ENCODE measurements around the gene TOP3A. TPM values are rescaled to one million over a fixed set of nuclear protein-coding genes. Genes with fewer than 3 reads are reported as not detected.

The TOP3A gene
- total RNA-seq, 1 experiment from 2014 or later = 19.0 TPM

- Histone ChIP-seq H3K36me3 (ENCODE audit: insufficient read depth, low read length) (no peaks in the 10 kb centered on the region; the same call in 1 of the 2 replicates), H4K20me1 (ENCODE audit: insufficient read depth, low read depth, low read length) (peaks cover 14% of the 10 kb centered on the region; the same call in 1 of the 2 replicates), H3K9ac (ENCODE audit: low read length) (no peak overlapping the region), H3K79me2 (ENCODE audit: low read length) (peaks cover 43% of the 10 kb centered on the region), H3K27me3 (ENCODE audit: low read length) (no peaks in the 10 kb centered on the region), H2AFZ (ENCODE audit: low read length) (no peak overlapping the region), H3K9me2 (replicated peaks; ENCODE audit: insufficient read depth, low read length) (no peaks in the 10 kb centered on the region), H3K4me1 (ENCODE audit: low read length) (peaks cover 39% of the 10 kb centered on the region), H3K9me3 (ENCODE audit: low read length) (no peaks in the 10 kb centered on the region), H3K27ac (ENCODE audit: low read length) (no peak overlapping the region), H3K4me3 (ENCODE audit: low read length) (no peak overlapping the region), H3K4me2 (ENCODE audit: low read depth, low read length, poor library complexity, severe bottlenecking) (no peak overlapping the region)
- no peak for DNase-seq
Measured at GRCh38 chr17:18321309-18321708, 6.5 kb upstream of the TOP3A start.

GRCh38 chr17:18320301-18320700 is 5.5 kb upstream of the TOP3A start:
- H3K4me1 ChIP-seq (ENCODE audit: low read length) = peaks cover 40% of the 10 kb centered on the region
- peaks cover 11% of the 10 kb centered on the region; the same call in 1 of the 2 replicates for H4K20me1 ChIP-seq (ENCODE audit: insufficient read depth, low read depth, low read length)
- no peak for DNase-seq
- H3K9ac ChIP-seq (ENCODE audit: low read length) = no peak overlapping the region
- peaks cover 53% of the 10 kb centered on the region for H3K79me2 ChIP-seq (ENCODE audit: low read length)
- no peak overlapping the region for H3K4me3 ChIP-seq (ENCODE audit: low read length)
- no peak overlapping the region for H3K4me2 ChIP-seq (ENCODE audit: low read depth, low read length, poor library complexity, severe bottlenecking)
- no peaks in the 10 kb centered on the region for H3K9me3 ChIP-seq (ENCODE audit: low read length)
- no peaks in the 10 kb centered on the region; the same call in 1 of the 2 replicates for H3K36me3 ChIP-seq (ENCODE audit: insufficient read depth, low read length)
- H3K27me3 ChIP-seq (ENCODE audit: low read length) = no peaks in the 10 kb centered on the region
- no peaks in the 10 kb centered on the region for H3K9me2 ChIP-seq (replicated peaks; ENCODE audit: insufficient read depth, low read length)
- no peak overlapping the region for H2AFZ ChIP-seq (ENCODE audit: low read length)
- H3K27ac ChIP-seq (ENCODE audit: low read length) = no peak overlapping the region

- peak; percentile 57 for DNase-seq
- Histone ChIP-seq H3K9ac (ENCODE audit: low read length) (no peak overlapping the region), H2AFZ (ENCODE audit: low read length) (no peak overlapping the region), H3K4me1 (ENCODE audit: low read length) (peaks cover 35% of the 10 kb centered on the region), H3K4me2 (ENCODE audit: low read depth, low read length, poor library complexity, severe bottlenecking) (no peak overlapping the region), H3K9me3 (ENCODE audit: low read length) (no peaks in the 10 kb centered on the region), H3K4me3 (ENCODE audit: low read length) (no peak overlapping the region), H3K36me3 (ENCODE audit: insufficient read depth, low read length) (no peaks in the 10 kb centered on the region; the same call in 1 of the 2 replicates), H3K79me2 (ENCODE audit: low read length) (peaks cover 55% of the 10 kb centered on the region), H3K27me3 (ENCODE audit: low read length) (no peaks in the 10 kb centered on the region), H3K9me2 (replicated peaks; ENCODE audit: insufficient read depth, low read length) (no peaks in the 10 kb centered on the region), H3K27ac (ENCODE audit: low read length) (no peak overlapping the region), H4K20me1 (ENCODE audit: insufficient read depth, low read depth, low read length) (peaks cover 11% of the 10 kb centered on the region; the same call in 1 of the 2 replicates)
Measured at GRCh38 chr17:18319604-18320256, 4.9 kb upstream of the TOP3A start.

- H3K79me2 ChIP-seq (ENCODE audit: low read length) = peaks cover 63% of the 10 kb centered on the region
- no peaks in the 10 kb centered on the region; the same call in 1 of the 2 replicates for H3K36me3 ChIP-seq (ENCODE audit: insufficient read depth, low read length)
- DNase-seq = no peak
- peak overlapping the region; percentile 5; the same call in 1 of the 2 replicates for H3K4me3 ChIP-seq (ENCODE audit: low read length)
- no peaks in the 10 kb centered on the region for H3K9me2 ChIP-seq (replicated peaks; ENCODE audit: insufficient read depth, low read length)
- no peak overlapping the region for H3K27ac ChIP-seq (ENCODE audit: low read length)
- H3K9ac ChIP-seq (ENCODE audit: low read length) = no peak overlapping the region
- peaks cover 11% of the 10 kb centered on the region; the same call in 1 of the 2 replicates for H4K20me1 ChIP-seq (ENCODE audit: insufficient read depth, low read depth, low read length)
- H3K9me3 ChIP-seq (ENCODE audit: low read length) = no peaks in the 10 kb centered on the region
- no peak overlapping the region for H2AFZ ChIP-seq (ENCODE audit: low read length)
- peak overlapping the region; percentile 16 for H3K4me2 ChIP-seq (ENCODE audit: low read depth, low read length, poor library complexity, severe bottlenecking)
- no peaks in the 10 kb centered on the region for H3K27me3 ChIP-seq (ENCODE audit: low read length)
- H3K4me1 ChIP-seq (ENCODE audit: low read length) = peaks cover 35% of the 10 kb centered on the region
Measured at GRCh38 chr17:18318771-18319450, 4.1 kb upstream of the TOP3A start.

- H3K9ac ChIP-seq (ENCODE audit: low read length) = peak overlapping the region; percentile 14; the same call in 1 of the 2 replicates
- peak overlapping the region; percentile 30 for H3K4me2 ChIP-seq (ENCODE audit: low read depth, low read length, poor library complexity, severe bottlenecking)
- H2AFZ ChIP-seq (ENCODE audit: low read length) = no peak overlapping the region
- DNase-seq = no peak
- H3K9me2 ChIP-seq (replicated peaks; ENCODE audit: insufficient read depth, low read length) = no peaks in the 10 kb centered on the region
- no peaks in the 10 kb centered on the region for H3K9me3 ChIP-seq (ENCODE audit: low read length)
- peaks cover 11% of the 10 kb centered on the region; the same call in 1 of the 2 replicates for H4K20me1 ChIP-seq (ENCODE audit: insufficient read depth, low read depth, low read length)
- no peak overlapping the region for H3K27ac ChIP-seq (ENCODE audit: low read length)
- peaks cover 4% of the 10 kb centered on the region; the same call in 1 of the 2 replicates for H3K36me3 ChIP-seq (ENCODE audit: insufficient read depth, low read length)
- peaks cover 42% of the 10 kb centered on the region for H3K4me1 ChIP-seq (ENCODE audit: low read length)
- peak overlapping the region; percentile 27; the same call in 1 of the 2 replicates for H3K4me3 ChIP-seq (ENCODE audit: low read length)
- H3K79me2 ChIP-seq (ENCODE audit: low read length) = peaks cover 71% of the 10 kb centered on the region
- no peaks in the 10 kb centered on the region for H3K27me3 ChIP-seq (ENCODE audit: low read length)
Measured at GRCh38 chr17:18318117-18318516, 3.3 kb upstream of the TOP3A start.

- Histone ChIP-seq H4K20me1 (ENCODE audit: insufficient read depth, low read depth, low read length) (peaks cover 20% of the 10 kb centered on the region), H3K9ac (ENCODE audit: low read length) (peak overlapping the region; percentile 85), H3K4me2 (ENCODE audit: low read depth, low read length, poor library complexity, severe bottlenecking) (peak overlapping the region; percentile 85), H3K27me3 (ENCODE audit: low read length) (no peaks in the 10 kb centered on the region), H3K9me2 (replicated peaks; ENCODE audit: insufficient read depth, low read length) (no peaks in the 10 kb centered on the region), H3K4me1 (ENCODE audit: low read length) (peaks cover 48% of the 10 kb centered on the region), H2AFZ (ENCODE audit: low read length) (no peak overlapping the region), H3K36me3 (ENCODE audit: insufficient read depth, low read length) (peaks cover 19% of the 10 kb centered on the region), H3K4me3 (ENCODE audit: low read length) (peak overlapping the region; percentile 91), H3K27ac (ENCODE audit: low read length) (no peak overlapping the region; the same call in 1 of the 2 replicates), H3K9me3 (ENCODE audit: low read length) (no peaks in the 10 kb centered on the region), H3K79me2 (ENCODE audit: low read length) (peaks cover 85% of the 10 kb centered on the region)
- no peak for DNase-seq
Measured at GRCh38 chr17:18315961-18316360, 1.2 kb upstream of the TOP3A start.

- Histone ChIP-seq H3K4me1 (ENCODE audit: low read length) (peaks cover 48% of the 10 kb centered on the region), H4K20me1 (ENCODE audit: insufficient read depth, low read depth, low read length) (peaks cover 20% of the 10 kb centered on the region), H3K9me3 (ENCODE audit: low read length) (no peaks in the 10 kb centered on the region), H3K36me3 (ENCODE audit: insufficient read depth, low read length) (peaks cover 21% of the 10 kb centered on the region), H3K9me2 (replicated peaks; ENCODE audit: insufficient read depth, low read length) (no peaks in the 10 kb centered on the region), H3K27me3 (ENCODE audit: low read length) (no peaks in the 10 kb centered on the region), H3K9ac (ENCODE audit: low read length) (peak overlapping the region; percentile 85), H3K79me2 (ENCODE audit: low read length) (peaks cover 88% of the 10 kb centered on the region), H2AFZ (ENCODE audit: low read length) (peak overlapping the region; percentile 59; the same call in 1 of the 2 replicates), H3K4me2 (ENCODE audit: low read depth, low read length, poor library complexity, severe bottlenecking) (peak overlapping the region; percentile 85), H3K27ac (ENCODE audit: low read length) (peak overlapping the region; percentile 63), H3K4me3 (ENCODE audit: low read length) (peak overlapping the region; percentile 91)
- peak; percentile 74 for DNase-seq
Measured at GRCh38 chr17:18315562-18315922, 748 bp upstream of the TOP3A start.

GRCh38 chr17:18314059-18314730 is 599 bp downstream of the TOP3A start:
- peak; percentile 54 for DNase-seq
- H3K4me2 ChIP-seq (ENCODE audit: low read depth, low read length, poor library complexity, severe bottlenecking) = peak overlapping the region; percentile 85
- peaks cover 17% of the 10 kb centered on the region for H4K20me1 ChIP-seq (ENCODE audit: insufficient read depth, low read depth, low read length)
- H3K36me3 ChIP-seq (ENCODE audit: insufficient read depth, low read length) = peaks cover 25% of the 10 kb centered on the region
- no peaks in the 10 kb centered on the region for H3K27me3 ChIP-seq (ENCODE audit: low read length)
- no peaks in the 10 kb centered on the region for H3K9me3 ChIP-seq (ENCODE audit: low read length)
- peaks cover 46% of the 10 kb centered on the region for H3K4me1 ChIP-seq (ENCODE audit: low read length)
- H3K79me2 ChIP-seq (ENCODE audit: low read length) = peaks cover 88% of the 10 kb centered on the region
- H3K9ac ChIP-seq (ENCODE audit: low read length) = peak overlapping the region; percentile 85
- H3K27ac ChIP-seq (ENCODE audit: low read length) = peak overlapping the region; percentile 63; the same call in 1 of the 2 replicates
- H2AFZ ChIP-seq (ENCODE audit: low read length) = peak overlapping the region; percentile 68
- peak overlapping the region; percentile 91 for H3K4me3 ChIP-seq (ENCODE audit: low read length)
- H3K9me2 ChIP-seq (replicated peaks; ENCODE audit: insufficient read depth, low read length) = no peaks in the 10 kb centered on the region

Measured in Karpas-422 (cell line).